ENCODE measurements around the gene CD8B2.
"Not testable (repeated sequence)": the region's sequence is repeated elsewhere in the genome, so short reads cannot be mapped to it uniquely, and the experiment has no call there.

The CD8B2 gene

GRCh38 chr2:106553321-106553720 lies 66.2 kb downstream of the CD8B2 start:
- no peak for DNase-seq

GRCh38 chr2:106554411-106554810 lies 67.2 kb downstream of the CD8B2 start:
- DNase-seq = no peak

GRCh38 chr2:106555053-106555452 lies 67.9 kb downstream of the CD8B2 start:
- DNase-seq = no peak

- not testable (repeated sequence) for DNase-seq
These were observed 72.6 kb downstream of the CD8B2 start for GRCh38 chr2:106559786-106560185.

- DNase-seq = no peak
These were observed 73.6 kb downstream of the CD8B2 start for GRCh38 chr2:106560773-106561172.

- peak; percentile 78 for DNase-seq
These were observed 74.2 kb downstream of the CD8B2 start for GRCh38 chr2:106561356-106561755.

GRCh38 chr2:106561803-106562202 lies 74.6 kb downstream of the CD8B2 start:
- no peak for DNase-seq

- no peak for DNase-seq
These were observed 75.4 kb downstream of the CD8B2 start for GRCh38 chr2:106562268-106563186.

GRCh38 chr2:106563195-106563594 lies 76.0 kb downstream of the CD8B2 start:
- DNase-seq = no peak

GRCh38 chr2:106565599-106565998 lies 78.4 kb downstream of the CD8B2 start:
- DNase-seq = no peak

GRCh38 chr2:106566050-106566449 lies 78.9 kb downstream of the CD8B2 start:
- DNase-seq = no peak

- not testable (repeated sequence) for DNase-seq
These were observed 79.3 kb downstream of the CD8B2 start for GRCh38 chr2:106566484-106566883.

- DNase-seq = no peak
These were observed 83.2 kb downstream of the CD8B2 start for GRCh38 chr2:106570316-106570715.

Data from NCI-H1105 treated with DMSO at 0.1 percent for 48 hours (cell line).